Endodermal cell (in vitro differentiated cells): Measurements from ENCODE around the gene SHMT1. TPM values are rescaled to one million over a fixed set of nuclear protein-coding genes. Genes with fewer than 3 reads are reported as not detected.
"Not testable (repeated sequence)": the region's sequence is repeated elsewhere in the genome, so short reads cannot be mapped to it uniquely, and the experiment has no call there.

Source experiments
- DNase-seq: peaks from one replicate; pipeline ENCODE4 v3.0.0-alpha.2; 2017
- H3K27ac ChIP-seq: 2 replicates; pipeline ENCODE4 v1.5.1; 2013; ENCODE audit warnings: mild to moderate bottlenecking, low read depth, low read length, moderate library complexity
- H3K27me3 ChIP-seq: 2 replicates; pipeline ENCODE4 v1.6.1; 2013; ENCODE audit warnings: mild to moderate bottlenecking, low read length, moderate library complexity; ENCODE audit not compliant: insufficient read depth, control insufficient read depth, poor library complexity, severe bottlenecking
- H3K36me3 ChIP-seq: 2 replicates; pipeline ENCODE4 v1.7.0; 2013; ENCODE audit warnings: mild to moderate bottlenecking, low read length, moderate library complexity; ENCODE audit not compliant: control insufficient read depth, insufficient read depth
- H3K4me1 ChIP-seq: one replicate; pipeline ENCODE4 v1.7.0; 2013; ENCODE audit warnings: low read length; ENCODE audit not compliant: control insufficient read depth, insufficient read depth
- H3K4me3 ChIP-seq: 2 replicates; pipeline ENCODE4 v1.5.1; 2013; ENCODE audit warnings: mild to moderate bottlenecking, low read length, moderate library complexity
- H3K9ac ChIP-seq: 2 replicates; pipeline ENCODE4 v1.6.1; 2013; ENCODE audit warnings: mild to moderate bottlenecking, low read length, moderate library complexity; ENCODE audit not compliant: poor library complexity, severe bottlenecking; ENCODE audit errors: extremely low read depth
- H3K9me3 ChIP-seq: 2 replicates; pipeline ENCODE4 v1.6.1; 2013; ENCODE audit warnings: mild to moderate bottlenecking, low read length, moderate library complexity; ENCODE audit not compliant: control insufficient read depth
- H3K27ac Mint-ChIP-seq: 2 replicates; pipeline ENCODE4 v1.8.0; 2020; ENCODE audit warnings: mixed read lengths
- H3K27me3 Mint-ChIP-seq: 2 replicates; pipeline ENCODE4 v1.8.0; 2021; ENCODE audit warnings: mild to moderate bottlenecking, mixed read lengths; ENCODE audit not compliant: insufficient read depth
- H3K36me3 Mint-ChIP-seq: 2 replicates; pipeline ENCODE4 v1.8.0; 2020; ENCODE audit warnings: low read depth, mixed read lengths
- H3K4me1 Mint-ChIP-seq: 2 replicates; pipeline ENCODE4 v1.8.0; 2020; ENCODE audit warnings: mixed read lengths
- H3K4me3 Mint-ChIP-seq: 2 replicates; pipeline ENCODE4 v1.8.0; 2020; ENCODE audit warnings: mild to moderate bottlenecking, moderate library complexity, mixed read lengths
- H3K9me3 Mint-ChIP-seq: 2 replicates; pipeline ENCODE4 v1.8.0; 2020; ENCODE audit warnings: mild to moderate bottlenecking, mixed read lengths
- CTCF ChIP-seq: fragments of 200-600 bp; sonication (generic); conservative IDR thresholded peaks from 2 replicates; pipeline ENCODE4 v1.5.0; 2021; ENCODE audit warnings: antibody characterized with exemption, mild to moderate bottlenecking
- WGBS, 2 experiments: methylation state at CpG; one replicate each; pipeline versions ENCODE4 v1.1.5 to v1.1.7; 2013; ENCODE audit warnings: missing lambda C conversion rate in 2 of 2, mixed read lengths in 1 of 2; ENCODE audit not compliant: insufficient coverage in 1 of 2, insufficient read length in 1 of 2; 5-methylcytosine and 5-hydroxymethylcytosine counted together
- total RNA-seq, 2 donors: library from RNA; stranded (reverse); fragmentation: NEBNext Ultra II Directional in 1 of 2; extraction: Animal tissue kit (Norgen Biotek cat#: 25700) in 1 of 2; gene quantifications; 2 replicates in 1 of 2; 3 replicates in 1 of 2; pipeline ENCODE4 v1.2.1, GENCODE V29; 2021

The SHMT1 gene
- total RNA-seq, 2 donors from 2014 or later = 38.5 to 40.9 TPM

- no peak for DNase-seq
- H3K9me3 Mint-ChIP-seq = peaks cover 2% of the 10 kb centered on the region
- no peaks in the 10 kb centered on the region for H3K27me3 ChIP-seq
- H3K4me1 Mint-ChIP-seq = no peaks in the 10 kb centered on the region
- no peaks in the 10 kb centered on the region for H3K4me1 ChIP-seq
- no peak overlapping the region for H3K4me3 Mint-ChIP-seq
- peaks cover 64% of the 10 kb centered on the region for H3K36me3 ChIP-seq
- 90 to 96% methylated on average over 5 to 8 of the region's 8 CpGs for WGBS, 2 experiments
- H3K9ac ChIP-seq = no peak overlapping the region
- H3K27me3 Mint-ChIP-seq = no peaks in the 10 kb centered on the region
- H3K27ac ChIP-seq = no peak overlapping the region
- no peaks in the 10 kb centered on the region for H3K9me3 ChIP-seq
- H3K36me3 Mint-ChIP-seq = peaks cover 72% of the 10 kb centered on the region
- no peak overlapping the region for H3K4me3 ChIP-seq
- no peak overlapping the region for H3K27ac Mint-ChIP-seq
- TF ChIP-seq CTCF = no peak
Measured at GRCh38 chr17:18300725-18301480, 62.4 kb downstream of the SHMT1 start.

- H3K4me1 ChIP-seq, H3K4me1 Mint-ChIP-seq, H3K9me3 ChIP-seq, H3K27me3 Mint-ChIP-seq, H3K27ac ChIP-seq, H3K9me3 Mint-ChIP-seq, H3K9ac ChIP-seq, H3K4me3 ChIP-seq, H3K27me3 ChIP-seq, DNase-seq, H3K27ac Mint-ChIP-seq, H3K4me3 Mint-ChIP-seq: not testable (repeated sequence)
- H3K36me3 Mint-ChIP-seq = peaks cover 68% of the 10 kb centered on the region
- H3K36me3 ChIP-seq = peaks cover 72% of the 10 kb centered on the region
- WGBS, 2 experiments = 96% methylated on average over 24 of the region's 30 CpGs; no CpG with 5 or more reads in 1 of the 2 experiments
Measured at GRCh38 chr17:18298061-18298460, 65.3 kb downstream of the SHMT1 start.

- no peaks in the 10 kb centered on the region for H3K27me3 ChIP-seq
- H3K4me3 ChIP-seq = no peak overlapping the region
- Mint-ChIP-seq H3K27ac (no peak overlapping the region), H3K27me3 (no peaks in the 10 kb centered on the region), H3K4me3 (no peak overlapping the region), H3K9me3 (no peaks in the 10 kb centered on the region), H3K36me3 (peaks cover 79% of the 10 kb centered on the region), H3K4me1 (no peaks in the 10 kb centered on the region)
- DNase-seq = no peak
- no peak for TF ChIP-seq CTCF
- H3K9ac ChIP-seq = no peak overlapping the region
- no peak overlapping the region for H3K27ac ChIP-seq
- WGBS, 2 experiments = 93 to 96% methylated on average over 8 to 14 of the region's 15 CpGs
- no peaks in the 10 kb centered on the region for H3K4me1 ChIP-seq
- H3K36me3 ChIP-seq = peaks cover 84% of the 10 kb centered on the region
- no peaks in the 10 kb centered on the region for H3K9me3 ChIP-seq
Measured at GRCh38 chr17:18291718-18292540, 71.4 kb downstream of the SHMT1 start.
